Activated T-cell treated with anti-CD3 and anti-CD28 coated beads for 4 hours (primary cell): ENCODE measurements around the gene INSC.

Experiments
- DNase-seq: peaks from one replicate; pipeline ENCODE4 v3.0.0-alpha.2; 2020

The INSC gene

DNA sequence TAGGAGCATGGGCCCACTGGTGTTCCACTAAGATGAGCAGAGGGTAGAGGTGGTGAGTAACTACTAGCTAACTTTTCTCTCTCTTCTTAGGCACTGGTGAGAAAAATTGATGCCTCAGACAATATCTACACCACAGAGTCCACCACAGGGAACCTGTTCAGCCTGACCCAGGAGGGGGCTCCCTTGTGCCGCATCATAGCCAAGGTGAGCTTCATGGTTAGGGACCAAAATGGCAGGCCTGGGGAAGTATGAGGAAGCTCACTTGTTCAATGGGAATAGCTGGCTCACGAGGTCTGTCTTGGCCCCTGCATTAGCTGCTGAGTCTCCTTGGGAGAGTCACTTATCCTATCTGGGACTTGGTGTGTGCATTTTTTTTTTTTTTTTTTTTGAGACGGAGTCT lies 75.9 kb downstream of the INSC start:
- DNase-seq = no peak

DNA sequence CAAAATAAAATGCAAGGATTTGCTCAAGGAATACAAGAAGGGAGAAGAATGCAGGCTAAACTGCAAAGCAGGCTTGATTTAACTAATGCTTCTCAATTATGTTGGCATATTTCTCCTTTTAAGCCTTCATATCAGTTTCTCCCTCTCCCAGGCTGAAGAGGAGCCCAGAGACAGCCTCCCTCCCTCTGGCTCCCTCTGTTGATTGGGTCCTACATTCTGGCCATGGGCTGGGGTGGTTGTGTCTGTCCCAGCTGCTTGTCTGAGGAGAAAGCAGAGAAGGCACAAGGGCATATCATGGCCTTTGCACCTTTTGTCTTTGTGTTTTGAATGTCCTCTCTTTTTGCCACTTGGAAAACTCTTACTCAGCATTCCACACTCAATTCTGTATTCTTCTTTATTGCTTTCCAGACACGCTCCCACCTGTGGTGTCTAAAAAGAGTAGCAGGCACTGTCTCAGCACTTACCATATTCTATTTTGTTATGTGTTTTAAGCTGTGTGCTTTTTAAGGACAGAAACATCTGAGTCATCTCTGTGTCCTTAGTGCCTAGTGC lies 77.4 kb downstream of the INSC start:
- DNase-seq = no peak

DNA sequence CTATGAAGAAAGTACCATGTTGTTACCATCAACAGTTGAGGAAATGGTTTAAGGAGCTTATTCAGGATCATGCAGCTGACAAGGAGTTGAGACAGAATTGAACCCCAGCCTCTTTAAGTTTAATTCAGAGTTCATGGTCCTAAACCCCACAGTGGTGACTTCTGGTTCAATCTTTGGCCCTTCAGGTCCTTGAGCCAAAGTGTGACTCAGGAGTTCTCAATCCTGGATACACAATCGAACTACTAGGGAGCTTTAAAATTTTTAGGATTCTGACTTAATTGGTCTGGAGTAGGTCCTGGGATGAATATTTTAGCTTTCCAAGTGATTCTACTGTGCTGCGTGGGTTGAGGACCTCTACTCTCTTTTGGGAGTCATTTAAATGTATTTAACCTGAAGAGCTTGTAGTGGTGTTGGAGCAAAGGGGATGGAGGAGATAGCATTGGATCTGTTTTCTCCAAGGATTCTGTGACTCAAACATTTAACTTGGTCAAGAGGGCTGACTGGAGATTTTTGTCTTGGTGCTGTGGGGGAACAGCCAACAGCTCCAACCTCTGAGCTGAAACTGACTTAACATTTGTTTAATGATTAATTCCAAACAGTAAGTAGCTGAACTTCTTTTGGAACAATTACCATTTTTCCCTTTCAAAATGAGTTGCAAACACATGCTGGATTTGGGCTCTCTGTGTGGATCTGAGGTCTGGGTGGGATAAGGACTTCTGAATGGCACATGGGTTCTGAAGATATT lies 80.1 kb downstream of the INSC start:
- no peak for DNase-seq

DNA sequence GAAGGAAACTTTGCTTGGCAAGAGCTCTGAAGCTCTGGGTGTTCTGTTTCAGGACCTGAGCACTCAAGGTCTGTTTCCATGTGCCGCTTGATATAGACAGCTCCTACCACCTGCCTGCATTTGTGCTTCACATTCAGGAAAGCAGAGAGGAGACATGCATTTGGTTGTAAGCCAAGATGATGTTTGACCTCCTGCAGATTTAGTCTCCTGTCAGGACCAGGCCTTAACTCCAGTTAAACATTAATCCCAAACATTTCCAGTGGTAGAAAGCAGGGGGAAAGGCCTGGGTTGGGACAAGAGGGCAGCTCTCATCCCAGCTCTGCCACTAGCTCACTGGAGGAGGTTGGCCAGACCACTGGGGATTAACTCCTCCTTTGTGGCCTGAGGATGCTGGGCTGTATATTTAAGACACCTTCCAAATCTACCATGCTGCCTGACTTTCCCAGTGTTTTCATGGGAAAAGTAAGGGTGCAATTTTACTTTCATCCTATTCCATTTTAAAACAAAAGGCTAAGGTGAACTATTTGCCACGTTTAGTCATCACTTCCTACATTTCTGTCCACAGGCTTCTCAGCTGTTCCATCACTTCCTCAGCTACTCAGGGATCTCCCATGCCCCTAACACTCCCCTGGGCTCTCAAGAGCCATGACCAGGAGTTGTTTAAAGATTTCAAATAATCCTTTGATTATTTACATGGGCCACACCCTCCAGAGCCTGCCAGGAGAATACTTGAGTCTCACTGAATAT lies 80.9 kb downstream of the INSC start:
- DNase-seq = no peak

DNA sequence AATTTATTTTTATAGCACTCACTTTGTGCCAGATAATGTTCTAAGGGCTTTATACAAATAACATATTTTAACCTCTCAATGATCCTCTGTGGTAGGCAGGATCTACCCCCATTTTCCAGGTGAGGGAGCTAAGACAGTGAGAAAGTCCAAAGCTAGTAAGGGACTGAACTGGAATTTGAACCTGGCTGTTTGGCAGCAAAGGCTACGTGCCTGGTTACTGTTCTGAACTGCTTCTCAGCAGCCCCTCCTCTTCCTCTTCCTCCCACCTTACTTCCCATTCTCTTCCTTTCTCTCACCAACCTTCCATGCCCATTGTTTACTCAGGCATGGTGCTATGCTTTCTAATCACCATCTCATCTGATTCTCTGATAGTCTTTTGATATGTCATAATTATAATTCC lies 82.0 kb downstream of the INSC start:
- DNase-seq = no peak

DNA sequence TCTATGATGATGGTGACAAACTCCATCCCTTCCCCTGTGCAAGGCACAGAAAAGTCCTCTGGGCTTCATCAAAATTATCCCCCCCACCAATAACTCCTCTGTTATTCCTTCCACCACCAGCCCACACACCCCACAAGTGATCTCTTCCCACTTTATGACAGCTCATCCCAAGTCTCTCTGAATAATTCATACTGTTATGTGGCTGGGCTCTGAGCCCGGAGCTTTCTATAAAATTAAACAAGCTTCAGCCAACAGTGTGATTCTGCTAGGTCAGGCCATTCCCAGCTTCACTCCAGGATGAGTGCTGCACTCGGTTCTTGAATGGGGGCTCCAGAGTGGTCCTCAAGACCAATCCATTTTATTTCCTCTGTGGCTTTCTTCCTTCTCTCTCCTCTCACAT lies 83.0 kb downstream of the INSC start:
- DNase-seq = no peak

DNA sequence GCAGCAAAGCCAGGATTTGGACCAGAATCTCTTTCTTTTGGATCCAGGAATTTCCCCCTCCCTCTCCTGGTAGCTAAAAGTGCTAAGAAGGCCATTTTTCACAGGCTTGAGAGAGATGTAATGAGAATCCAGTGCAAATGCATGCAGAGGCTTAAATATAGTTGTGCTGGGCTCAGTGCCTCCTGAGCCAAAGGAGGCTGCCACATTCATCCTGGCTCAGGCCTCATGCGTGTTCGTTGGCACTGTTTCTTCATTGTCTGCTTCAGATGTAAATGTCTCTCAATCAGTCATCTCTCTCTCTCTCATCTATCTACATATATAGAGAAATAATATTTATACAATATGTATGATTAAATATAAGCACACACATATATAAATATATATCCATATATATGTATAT lies 83.6 kb downstream of the INSC start:
- DNase-seq = no peak

DNA sequence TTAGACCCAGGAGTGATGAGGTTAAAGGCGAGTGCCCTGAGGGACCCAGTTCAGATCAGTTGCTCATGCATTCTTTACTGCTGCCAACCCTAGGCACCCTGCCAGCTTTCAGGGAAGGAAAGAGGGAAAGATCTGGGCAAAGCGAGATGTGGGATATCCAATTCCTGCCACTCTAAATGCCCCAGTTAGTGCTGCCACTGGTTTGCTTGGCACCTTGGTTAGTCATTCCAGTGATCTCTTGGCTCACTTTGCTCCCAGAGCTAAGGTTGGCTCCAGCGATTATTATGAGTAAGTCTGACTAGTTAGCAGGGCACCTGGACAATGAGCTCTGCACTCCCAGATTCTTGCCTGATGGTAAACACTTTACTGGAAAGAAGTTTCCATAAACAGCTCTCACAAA lies 85.0 kb downstream of the INSC start:
- no peak for DNase-seq

DNA sequence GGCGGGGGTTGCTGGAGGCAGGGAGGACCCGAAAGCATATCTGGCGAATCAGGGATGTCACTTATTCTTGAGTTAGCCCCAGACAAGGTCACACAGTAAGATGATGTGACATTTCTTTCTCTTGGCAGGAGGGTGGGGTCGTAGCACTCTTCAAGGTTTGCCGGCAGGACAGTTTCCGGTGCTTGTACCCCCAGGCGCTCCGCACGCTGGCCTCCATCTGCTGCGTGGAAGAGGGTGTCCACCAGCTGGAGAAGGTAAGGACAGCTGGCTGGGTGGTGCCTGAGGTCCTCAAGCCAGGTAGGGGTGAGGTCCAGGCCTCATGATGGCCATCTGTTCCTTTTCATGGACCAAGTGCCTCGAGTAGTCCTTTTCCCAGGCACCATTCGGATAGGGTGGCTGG lies 86.0 kb downstream of the INSC start:
- DNase-seq = no peak

DNA sequence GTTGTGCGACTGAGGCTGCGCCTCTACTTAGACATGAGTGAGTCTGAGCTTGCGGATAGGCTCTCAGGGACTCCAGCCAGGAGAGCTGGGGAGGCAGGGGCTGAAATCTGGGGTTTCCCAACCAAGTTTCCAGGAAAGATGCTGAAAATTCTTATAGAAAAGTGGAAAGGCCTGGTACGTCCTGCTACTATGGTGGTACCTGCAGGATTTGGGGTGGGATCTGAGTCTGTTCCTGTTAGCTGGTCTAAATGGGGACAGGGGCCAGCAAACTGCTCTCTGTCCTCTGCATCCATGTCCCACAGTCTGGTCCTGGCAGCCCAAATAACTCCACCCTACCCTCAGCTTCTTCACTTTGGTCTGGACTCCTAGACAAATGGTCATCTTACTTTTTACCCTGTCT lies 86.9 kb downstream of the INSC start:
- DNase-seq = no peak

DNA sequence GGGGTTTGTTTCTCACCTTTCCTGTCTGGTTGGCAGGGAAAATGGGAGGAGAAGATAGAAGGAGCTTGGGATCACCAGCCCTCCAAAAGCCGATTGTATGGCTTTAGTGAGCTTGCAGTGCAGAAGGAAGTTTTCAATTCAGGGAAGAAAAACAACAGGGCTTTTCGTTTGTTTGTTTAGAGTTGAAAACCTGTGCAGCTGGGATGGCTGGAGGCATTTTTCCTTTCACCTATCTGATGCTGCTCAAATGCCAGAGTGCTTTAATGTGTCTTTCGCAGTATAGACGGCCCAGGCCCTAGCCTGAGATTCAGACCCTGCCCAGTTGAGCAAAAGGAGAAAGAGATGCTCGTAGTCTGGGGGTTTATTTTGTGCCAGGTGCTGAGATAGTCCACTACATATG lies 87.9 kb downstream of the INSC start:
- DNase-seq = no peak

DNA sequence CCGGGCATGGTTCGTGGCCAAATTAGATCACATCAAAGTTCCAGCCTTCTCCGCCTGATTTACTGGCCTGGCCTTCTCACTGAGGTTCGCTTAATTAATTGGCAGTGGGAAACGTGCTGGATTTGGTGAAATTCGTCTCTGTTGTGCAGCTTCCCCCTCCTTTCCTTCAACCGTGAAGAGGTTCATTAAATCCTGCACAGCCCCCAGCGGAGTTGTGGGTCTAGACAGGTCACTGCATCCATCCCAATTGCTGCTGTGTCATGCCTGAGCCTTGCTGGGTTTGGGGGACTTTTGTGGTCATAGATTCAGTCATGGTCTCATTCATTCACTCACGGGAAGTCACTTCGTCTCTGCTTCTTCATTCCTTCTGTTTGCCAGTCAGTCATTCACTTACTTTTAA lies 90.0 kb downstream of the INSC start:
- no peak for DNase-seq

DNA sequence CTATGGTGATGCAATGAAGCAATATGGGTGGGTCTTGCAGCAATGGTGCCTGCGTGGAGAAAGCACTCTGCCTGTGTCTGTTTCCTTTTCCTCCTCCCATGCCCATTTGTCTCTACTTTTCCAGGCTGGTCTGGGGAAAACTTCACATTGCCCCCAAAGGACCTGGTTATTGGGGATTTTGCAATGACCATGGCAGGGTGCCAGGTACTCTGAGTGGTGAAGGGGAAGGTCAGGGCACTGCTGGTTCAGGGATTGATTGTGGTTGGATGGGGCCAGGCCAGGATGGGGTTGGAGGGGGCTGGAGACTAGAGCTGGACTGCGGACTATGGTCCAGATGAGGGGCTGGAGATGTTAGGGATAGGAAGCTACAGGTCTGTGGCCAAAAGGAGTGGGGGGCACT lies 92.1 kb downstream of the INSC start:
- no peak for DNase-seq

DNA sequence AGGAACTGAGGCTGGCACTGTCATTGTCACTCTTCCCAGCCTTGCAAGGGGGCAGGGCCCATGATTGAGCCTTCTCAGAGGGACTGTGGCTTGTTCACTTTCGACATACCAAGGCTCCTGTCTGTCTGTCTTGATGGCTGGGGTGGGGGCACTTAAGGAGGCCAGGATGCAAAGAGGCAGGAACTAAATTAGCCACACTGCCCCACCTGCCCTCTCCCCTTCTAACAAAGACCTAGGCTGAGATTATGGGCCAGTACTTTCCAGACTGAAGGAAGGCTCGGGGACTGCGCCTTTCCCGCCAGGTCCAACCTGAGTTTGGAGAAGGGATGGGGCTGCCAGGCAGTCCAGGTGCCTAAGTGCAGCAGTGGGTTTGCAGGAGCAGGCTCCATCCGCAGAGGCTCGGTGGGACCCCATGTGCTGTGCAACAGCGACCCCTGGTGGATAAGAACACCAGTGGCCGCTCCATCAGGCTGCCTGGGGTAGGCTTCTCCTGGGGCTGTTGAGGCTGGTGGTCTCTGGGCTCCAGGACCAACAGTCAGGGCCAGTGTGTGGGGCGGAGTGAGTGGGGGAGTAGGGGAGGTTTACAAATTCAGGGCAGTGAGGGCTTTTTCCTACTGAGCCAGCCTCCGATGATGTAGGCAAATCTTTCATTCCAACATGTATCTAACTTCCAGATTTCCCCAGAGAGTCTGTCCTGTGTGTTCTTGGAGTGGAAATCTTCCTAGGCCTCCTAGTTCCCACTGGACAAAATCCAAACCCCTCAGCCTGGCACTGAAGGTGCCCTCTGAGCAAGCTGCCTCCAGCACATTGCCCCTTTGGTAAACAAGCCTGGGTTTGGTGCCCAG lies 93.9 kb downstream of the INSC start:
- DNase-seq = peak; percentile 64

DNA sequence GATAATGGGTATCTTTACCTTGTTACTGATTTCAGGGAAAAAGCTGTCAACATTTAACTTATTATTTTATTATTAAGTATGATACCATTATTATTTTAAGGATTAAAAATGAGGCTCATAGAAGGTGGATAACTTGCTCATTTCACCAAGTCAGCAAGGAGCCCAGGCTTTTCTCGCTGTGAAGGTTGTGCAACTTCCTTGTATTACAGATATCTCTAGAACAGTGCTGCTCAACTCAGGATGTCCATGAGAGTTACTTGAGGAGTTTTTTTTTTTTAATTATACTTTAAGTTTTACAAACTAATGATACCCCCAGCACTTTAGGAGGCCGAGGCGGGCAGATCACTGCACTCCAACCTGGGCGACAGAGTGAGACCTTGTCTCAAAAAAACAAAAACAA lies 98.2 kb downstream of the INSC start:
- no peak for DNase-seq

DNA sequence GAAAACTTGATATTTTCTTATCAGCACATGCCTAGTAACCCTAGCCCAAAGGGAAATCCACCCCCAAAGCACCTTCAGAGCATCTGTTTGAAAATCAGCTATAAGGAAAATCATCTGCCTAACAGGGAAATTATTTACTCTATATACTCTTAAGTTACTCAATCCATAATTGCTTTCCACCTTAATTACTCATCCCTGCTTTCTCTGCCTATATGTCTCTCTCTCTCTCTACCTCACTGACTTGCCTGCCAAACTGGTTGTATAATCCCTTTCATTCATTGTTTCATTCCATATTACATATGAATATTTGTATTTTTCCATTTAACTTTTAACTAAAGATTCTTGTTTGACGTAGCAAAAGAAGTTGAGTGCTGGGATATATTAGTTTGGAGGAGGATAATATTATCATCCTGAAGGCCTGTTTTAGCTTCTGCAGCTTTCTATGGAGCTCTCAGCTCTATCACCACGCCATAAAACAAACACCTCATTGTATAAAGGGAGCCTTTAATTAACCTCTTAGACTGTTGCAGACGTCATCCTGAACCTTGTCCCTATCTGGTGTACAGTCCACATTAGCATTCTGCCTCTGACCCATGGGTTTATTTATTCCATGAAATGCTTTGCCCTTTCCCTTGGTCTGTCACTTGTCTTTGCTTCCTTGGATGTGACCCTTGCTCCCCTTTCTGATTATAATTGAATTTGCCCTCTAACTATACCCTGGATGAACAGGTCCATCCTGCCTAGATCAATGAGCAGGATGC lies 98.9 kb downstream of the INSC start:
- no peak for DNase-seq

DNA sequence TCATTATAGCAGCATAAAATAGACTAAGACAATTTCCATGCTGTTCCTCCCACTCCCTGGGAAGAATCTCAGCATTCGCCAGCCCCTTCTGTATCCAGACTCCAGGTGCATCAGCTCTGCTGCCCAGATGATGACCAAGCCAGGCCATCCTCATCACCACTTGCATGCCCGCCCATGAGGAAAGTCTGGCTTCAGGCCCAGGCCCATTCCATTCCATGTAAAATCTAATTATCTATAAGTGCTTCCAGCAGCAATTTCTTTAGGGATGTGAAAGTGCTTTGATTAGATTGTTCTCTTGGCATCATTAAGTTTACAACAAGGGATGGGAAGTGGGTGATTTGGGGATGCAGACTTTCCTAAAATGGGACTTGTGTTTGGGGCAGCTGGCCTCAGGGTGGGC lies 100.3 kb downstream of the INSC start:
- no peak for DNase-seq

DNA sequence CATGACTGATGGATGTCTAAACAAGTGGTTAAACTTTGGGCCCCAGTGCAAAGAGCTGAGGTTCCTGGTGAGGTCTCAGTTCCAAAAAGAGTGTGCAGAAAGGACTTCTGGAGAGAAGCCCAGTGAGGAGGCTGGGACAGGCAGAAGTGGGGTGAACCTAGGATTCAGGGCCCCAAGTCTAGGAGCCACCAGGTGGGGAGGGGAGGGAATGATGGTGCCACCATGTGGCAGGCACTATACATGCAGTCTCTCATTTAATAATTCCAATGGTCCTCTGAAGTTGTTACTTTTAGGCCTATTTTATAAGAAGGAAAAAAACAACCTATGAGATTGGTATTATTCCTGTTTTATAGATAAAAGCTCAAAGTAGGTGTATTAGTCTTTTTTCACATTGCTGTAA lies 102.0 kb downstream of the INSC start:
- DNase-seq = no peak

DNA sequence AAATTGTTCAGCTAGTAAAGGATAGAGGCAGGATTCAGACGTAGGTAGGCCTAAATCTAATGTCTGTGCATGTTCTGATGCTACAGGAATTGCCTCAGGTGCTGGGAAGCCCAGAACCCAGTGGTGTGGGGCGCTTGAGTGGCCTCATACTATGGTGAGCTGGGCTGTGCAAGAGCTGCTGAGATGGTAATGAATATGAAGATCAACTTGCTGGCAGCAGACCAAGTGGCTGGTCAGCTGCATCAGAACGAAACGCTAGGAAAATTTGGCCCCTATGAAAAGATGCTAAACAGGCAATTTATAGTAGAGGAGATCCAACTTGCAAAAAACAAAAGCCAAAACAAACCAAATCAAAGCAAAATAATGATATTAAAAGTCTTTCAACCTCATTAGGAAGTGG lies 102.7 kb downstream of the INSC start:
- DNase-seq = no peak

DNA sequence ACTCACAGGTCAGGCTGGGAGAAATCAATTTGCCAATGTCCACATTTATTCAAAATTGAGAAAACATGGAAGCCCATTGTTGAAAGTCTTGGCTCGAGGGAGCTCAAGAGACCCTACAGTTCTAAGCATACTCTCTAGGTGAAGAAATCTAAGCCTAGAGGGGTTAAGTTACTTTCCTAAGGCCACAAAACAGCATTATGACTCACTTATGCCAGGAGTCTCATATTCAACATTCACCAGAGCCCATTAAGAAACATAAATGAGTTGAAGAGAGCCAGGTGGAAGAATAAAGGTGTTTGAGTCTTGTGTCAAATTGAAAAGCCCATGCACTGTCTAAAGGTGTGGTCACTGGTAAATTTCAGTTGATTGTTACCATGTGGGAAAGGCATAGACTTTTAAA lies 108.1 kb downstream of the INSC start:
- DNase-seq = no peak

DNA sequence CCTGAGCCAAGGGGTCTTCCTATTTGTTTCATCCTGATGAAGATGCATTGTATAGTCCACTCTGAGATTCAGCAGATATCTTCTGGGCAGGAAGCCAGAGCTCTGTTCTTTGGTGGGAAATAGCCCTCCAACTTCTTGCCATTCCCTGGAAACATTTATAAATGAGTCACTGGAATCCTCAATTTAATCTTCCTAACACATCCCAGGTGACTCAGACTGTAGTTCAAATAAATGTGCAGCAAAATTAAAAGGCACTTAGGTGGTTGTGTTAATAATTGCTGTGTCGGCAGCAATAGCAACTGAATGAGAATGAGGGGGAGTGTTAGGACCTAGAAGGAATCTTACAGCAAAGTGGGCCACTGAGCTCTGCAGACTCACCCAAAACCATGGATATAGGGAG lies 108.6 kb downstream of the INSC start:
- no peak for DNase-seq

DNA sequence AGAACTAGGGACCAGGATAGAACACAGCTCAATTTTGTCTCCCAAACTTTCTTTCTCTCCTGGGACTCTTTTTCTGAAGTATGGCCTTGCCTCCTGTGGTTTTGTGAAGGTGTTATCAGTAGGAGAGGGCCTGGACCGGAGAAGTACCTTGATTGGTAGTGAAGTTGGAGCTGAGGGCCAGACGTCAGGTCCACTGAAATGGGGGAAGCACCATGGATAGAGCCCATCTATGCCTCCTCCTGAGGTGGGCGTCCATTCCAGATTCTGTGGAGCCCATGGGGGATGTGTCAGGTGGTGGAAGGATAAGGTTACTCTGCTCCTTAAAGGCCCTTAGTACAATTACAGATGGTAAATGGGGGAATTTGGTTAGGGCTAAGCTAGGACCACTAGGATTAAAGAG lies 109.7 kb downstream of the INSC start:
- no peak for DNase-seq

DNA sequence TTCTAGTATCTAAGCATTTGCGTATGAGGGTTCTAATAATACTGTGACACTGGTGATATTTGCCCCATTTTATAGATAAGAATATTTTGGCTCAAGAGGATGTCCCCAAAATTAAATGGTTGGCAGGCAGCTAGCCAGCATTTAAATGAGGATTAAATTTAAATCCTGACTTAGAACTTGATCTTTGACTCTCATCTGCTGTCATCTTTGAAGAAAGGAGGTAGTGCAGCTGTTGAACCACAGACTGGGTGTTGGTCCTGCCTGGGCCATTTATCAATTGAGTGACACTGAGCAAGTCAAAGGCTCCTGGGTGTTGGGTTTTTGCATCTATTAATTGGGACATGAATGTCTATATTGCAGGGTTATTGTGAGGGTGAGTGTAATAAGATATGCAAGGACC lies 112.3 kb downstream of the INSC start:
- no peak for DNase-seq
